GM19239 (cell line): Measurements from ENCODE around the gene ARFIP1.
"Not testable (repeated sequence)": the region's sequence is repeated elsewhere in the genome, so short reads cannot be mapped to it uniquely, and the experiment has no call there.

Experiments
- DNase-seq: peaks from one replicate; pipeline ENCODE4 v3.0.0; 2011; ENCODE audit warnings: low spot score; ENCODE audit not compliant: insufficient read length
- FAIRE-seq: peaks from 2 replicates; lab custom pipeline; 2011; peaks lifted over from hg19 to GRCh38; lab: Jason Lieb, UNC

The ARFIP1 gene, protein sequence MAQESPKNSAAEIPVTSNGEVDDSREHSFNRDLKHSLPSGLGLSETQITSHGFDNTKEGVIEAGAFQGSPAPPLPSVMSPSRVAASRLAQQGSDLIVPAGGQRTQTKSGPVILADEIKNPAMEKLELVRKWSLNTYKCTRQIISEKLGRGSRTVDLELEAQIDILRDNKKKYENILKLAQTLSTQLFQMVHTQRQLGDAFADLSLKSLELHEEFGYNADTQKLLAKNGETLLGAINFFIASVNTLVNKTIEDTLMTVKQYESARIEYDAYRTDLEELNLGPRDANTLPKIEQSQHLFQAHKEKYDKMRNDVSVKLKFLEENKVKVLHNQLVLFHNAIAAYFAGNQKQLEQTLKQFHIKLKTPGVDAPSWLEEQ

DNA sequence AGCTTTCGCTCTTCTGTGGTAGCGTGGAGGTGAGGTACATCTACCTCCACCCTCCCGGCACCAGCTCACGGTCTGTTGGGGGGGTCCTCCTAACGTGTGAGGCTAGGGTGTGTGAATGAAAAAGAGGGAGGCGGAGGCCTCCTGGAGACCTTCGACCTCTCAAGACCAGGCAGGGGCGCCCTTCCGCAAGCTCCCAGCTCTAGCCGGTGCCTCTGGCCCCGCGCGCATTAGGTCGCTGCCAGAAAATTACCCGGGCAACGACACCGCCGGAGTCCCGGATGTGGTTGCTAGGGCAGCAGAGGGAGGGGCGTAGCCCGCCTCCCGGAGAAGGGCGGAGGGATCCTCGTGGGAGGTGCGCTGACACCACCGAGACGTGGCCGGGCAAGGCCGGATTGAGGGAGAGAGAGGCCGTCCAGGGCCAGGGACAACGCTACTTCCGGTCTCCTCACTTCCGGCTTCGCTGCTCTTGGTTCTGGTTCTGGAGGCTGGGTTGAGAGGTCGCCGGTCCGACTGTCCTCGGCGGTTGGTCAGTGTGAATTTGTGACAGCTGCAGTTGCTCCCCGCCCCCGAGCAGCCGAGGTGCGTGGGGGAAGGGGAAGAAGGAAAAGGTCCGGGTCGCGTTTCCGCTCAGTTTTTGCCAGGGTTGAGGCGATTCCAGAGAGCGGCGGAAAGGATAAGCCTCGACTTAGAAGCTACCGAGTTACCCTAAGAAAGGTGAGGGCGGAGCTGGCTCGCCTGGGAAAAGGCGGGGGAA lies at the start of gene ARFIP1, which contains the start of gene TIGD4:
TSS of gene ARFIP1 (plus strand) at position 442 of the 754 bp plus-strand sequence. CDS start 49,680 bp downstream, outside the sequence.
TSS of gene TIGD4 (minus strand) at position 218 of the 754 bp plus-strand sequence. CDS start 8,726 bp downstream, outside the sequence.
- peak; percentile 61 for DNase-seq
- FAIRE-seq = peak; percentile 96

DNA sequence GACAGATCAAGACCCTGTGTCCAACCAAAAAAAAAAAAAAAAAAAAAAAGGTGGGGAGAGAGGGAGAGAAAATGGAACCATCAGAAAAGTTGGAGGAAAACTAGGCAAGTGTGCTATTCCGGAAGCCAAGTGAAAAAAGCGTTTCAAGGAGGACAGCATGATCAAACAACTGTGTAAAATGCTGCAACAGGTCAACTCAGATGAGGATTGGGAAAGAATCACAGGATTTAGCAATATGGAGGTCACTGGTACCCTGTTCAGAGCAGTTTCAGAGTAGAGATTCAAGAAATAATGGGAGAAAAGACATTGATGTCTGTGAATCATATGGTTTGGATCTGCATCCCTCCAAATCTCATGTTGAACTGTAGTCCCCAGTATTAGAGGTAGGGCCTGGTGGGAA lies 47.8 kb upstream of the ARFIP1 start:
- no peak for FAIRE-seq
- DNase-seq = no peak

DNA sequence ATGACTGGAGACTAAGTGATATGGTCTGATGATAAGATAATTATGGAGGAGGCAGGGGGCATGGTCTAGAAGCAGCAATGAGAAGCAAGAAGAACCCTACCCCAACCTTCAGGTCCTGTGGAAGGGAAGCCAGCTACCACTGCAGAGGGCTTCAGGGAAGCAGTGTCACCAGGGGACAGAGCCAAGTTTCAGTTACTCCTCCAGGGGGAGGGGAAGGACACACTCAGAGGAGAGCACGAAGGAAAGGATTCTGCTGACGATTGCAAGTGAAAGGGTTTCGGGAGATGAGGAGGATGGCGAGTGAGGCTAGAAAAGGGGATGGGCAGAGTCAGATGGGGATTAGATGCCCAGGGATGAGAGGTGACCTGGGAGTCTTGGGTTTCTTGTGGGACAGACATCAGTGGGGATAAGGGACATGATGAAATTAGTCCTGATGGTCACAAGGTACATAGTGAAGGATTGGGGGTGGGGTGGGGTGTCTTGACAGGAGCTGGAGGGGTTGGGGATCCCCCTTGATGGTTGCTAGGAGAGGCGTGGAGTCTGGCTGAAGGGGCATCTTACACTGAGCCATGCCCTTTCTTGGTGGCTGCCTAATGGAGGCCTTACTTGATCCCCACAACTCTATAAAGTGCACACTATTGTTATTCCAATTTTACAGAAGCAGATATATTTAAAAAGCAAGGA lies 45.6 kb upstream of the ARFIP1 start:
- DNase-seq (no peak), FAIRE-seq (peak; percentile 18)

DNA sequence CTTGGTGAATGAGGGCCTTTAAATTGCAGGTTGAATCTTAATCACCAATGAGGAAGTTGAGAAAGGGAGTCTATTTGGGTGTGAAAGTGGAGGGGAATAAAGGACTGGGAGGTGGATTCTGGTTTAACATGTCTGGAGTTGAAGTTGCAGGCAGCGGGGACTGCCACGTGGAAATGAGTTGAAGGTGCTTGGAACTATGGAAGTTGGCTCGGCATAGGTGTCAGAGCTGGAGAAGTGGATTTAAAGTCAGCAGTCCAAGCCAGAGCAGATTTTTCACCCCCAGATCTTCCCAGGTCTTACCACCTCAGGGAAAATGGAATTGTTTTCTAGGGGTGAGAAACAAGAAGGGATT lies 45.1 kb upstream of the ARFIP1 start:
- DNase-seq = no peak
- no peak for FAIRE-seq

DNA sequence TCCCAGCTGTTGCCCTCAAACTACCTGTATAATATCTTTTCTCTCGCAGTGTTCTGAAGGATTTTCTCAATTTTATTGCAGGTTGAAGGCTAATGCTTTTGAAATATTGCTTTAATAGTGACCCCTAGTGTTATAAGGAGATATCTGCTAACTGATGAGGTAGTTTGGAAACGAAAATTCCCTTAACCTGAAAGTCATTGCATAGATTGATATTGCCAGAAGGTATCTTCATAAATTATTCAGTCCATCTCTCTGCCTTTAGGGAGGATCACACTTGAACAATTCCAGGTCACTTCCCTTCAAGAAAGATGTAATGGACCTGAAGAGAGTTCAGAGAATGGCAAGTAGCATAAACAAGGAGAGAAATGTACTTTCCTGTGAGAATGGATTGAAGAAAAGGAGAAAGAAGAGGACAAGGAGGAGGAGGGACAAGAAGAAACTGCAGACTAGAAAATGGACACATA lies 44.3 kb upstream of the ARFIP1 start:
- DNase-seq (no peak), FAIRE-seq (peak; percentile 88)

DNA sequence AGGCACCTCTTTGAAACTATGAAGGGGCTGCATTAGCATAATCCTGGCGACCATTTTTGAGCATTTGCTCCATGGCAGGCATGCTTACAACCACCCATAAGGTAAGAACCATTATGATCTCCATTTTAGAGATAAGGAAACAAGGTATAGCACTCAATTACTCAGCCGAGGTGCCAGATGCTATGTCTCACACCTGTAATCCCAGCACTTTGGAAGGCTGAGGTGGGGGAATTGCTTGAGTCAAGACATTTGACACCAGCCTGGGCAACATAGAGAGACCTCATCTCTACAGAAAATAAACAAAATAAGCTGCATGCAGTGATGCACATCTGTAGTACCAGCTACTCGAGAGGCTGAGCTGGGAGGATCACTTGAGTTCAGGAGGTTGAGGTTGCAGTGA lies 43.8 kb upstream of the ARFIP1 start:
- DNase-seq = no peak
- FAIRE-seq = no peak

DNA sequence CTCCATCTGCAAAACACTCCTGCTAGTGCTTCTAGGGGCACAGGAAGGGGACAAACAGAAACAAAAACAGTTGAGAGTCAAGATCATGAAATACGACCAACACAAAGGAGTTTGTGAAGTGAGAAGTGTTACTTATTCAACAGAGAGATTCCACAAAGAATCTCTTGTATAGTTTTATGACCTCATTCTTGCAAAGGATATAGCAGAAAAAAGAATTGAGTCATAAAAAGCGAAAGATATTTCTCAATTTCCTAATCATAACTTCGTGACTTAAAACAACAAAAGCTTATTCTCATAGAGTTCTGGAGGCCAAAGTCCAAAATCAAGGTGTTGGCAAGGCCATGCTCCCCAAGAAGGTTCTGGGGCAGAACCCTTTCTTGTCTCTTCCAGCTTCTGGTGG lies 40.9 kb upstream of the ARFIP1 start:
- no peak for DNase-seq
- FAIRE-seq = no peak

DNA sequence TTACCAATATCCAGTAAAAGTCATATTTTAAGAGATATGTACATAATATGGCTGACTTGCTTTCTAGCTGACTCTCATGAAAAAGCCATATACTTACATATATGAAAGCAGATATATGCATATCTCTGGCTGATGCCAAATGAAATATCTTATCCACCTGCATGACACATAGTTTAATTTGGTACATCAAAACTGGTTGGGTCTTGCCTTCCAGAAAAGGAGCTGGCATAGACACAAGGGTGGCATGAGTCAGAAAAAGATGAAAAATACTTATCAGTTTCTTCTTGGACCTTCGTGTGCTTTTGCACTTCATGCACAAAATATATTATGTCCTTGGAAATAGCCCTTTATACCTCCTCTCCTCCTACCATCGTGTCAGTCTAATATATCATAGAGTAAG lies 32.3 kb upstream of the ARFIP1 start:
- DNase-seq = no peak
- no peak for FAIRE-seq

DNA sequence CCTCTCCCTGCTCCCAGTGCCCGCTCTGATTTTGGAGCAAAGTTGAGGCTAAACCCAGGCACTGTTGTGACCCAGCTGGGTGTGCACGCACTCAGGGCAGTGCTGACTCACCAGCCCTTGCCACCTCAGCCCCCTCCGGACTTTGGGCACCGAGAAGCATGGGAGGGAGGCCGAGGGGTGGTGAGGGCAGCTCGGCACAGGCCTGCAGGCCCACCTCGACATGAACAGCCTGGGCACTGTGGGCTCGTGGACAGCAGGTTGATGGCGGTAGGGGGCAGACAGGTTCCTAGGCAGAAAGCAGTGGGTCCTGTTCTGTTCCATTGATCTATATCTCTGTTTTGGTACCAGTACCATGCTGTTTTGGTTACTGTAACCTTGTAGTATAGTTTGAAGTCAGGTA lies 31.1 kb upstream of the ARFIP1 start:
- DNase-seq (no peak), FAIRE-seq (no peak)

DNA sequence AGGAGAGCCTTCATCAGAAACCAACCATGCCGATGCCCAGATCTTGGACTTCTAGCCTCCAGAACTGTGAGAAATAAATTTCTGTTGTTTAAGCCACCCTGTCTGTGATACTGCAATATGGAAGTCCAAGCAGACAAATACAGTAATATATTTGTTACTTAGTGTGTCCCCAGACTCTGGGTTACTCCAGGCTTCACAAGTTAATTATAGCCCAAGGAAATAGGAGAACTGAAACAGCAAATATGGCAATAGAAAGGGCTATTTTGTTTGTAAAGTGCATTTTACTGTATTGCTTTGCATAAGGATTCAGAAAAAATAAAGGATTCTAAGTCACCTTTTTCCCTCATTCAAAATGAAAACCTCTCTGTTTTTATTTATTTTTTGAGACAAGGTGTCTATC lies 16.0 kb upstream of the ARFIP1 start:
- DNase-seq (no peak), FAIRE-seq (no peak)

DNA sequence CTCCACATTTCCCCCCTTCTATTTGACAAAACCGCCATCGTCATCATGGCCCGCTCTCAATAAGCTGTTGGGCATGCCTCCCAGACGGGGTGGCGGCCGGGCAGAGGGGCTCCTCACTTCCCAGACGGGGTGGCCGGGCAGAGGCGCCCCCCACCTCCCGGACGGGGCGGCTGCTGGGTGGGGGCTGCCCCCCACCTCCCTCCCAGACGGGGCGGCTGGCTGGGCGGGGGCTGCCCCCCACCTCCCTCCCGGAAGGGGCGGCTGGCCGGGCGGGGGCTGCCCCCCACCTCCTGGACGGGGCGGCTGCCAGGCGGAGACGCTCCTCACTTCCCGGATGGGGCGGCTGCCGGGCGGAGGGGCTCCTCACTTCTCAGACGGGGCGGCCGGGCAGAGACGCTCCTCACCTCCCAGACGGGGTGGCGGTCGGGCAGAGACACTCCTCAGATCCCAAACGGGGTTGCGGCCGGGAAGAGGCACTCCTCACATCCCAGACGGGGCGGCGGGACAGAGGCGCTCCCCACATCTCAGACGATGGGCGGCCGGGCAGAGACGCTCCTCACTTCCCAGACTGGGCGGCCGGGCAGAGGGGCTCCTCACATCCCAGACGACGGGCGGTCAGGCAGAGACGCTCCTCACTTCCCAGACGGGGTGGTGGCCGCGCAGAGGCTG lies 14.6 kb upstream of the ARFIP1 start:
- not testable (repeated sequence) for DNase-seq, FAIRE-seq

DNA sequence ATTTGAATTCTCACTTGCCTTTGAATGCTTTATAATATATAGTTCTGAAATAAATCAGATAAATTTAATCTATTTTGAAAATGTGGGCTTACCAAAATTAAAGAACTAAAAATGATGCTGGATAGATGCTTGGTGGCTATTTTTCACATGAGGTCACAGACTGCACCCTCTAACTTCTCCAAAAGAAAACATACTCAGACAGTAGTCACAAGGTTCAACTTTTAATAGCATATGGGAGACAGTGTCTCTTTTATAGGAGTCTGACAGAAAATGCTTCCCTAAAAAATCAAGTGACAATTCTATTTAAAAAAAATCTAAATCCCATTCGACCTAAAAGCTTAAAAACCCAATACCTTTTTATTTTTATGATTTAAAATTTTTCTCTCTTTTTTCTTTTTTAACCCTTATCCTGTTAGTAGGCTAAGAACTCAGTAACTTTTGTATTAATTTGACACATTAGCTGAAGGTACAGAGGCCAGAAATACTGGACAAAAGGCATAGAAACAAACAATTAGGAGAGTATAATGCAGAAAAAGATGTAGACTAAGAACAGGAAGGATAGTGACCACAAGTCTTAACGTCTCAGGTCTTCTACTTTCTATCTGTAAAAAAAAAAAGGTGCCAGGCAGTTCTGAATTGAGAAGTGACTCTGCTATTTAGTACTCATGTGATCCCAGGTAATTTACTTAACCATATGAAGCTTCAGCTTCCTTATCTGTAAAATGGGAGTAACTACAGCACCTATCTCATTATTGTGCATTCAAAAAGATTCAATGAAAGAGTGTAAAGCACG lies 7.8 kb upstream of the ARFIP1 start:
- FAIRE-seq (peak; percentile 80), DNase-seq (no peak)

DNA sequence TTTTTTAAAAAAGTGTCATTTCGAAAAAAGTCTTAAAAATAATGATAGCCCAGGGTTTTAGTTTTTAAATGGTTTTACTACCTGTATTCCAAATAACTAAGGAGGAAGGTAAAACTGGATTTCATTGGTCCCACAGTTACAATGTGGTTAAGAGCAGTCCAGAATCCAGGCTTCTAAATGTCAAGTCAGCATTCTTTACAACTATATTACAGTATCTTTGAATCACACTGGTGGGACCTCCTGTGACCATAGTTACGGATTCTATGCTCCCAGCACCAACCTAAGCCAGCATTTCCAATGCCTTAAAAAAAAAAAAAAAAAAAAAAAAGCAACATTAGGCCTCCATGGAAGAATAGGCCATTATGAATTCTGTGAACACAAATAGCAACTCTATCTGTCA lies 6.4 kb upstream of the ARFIP1 start:
- no peak for FAIRE-seq
- no peak for DNase-seq

DNA sequence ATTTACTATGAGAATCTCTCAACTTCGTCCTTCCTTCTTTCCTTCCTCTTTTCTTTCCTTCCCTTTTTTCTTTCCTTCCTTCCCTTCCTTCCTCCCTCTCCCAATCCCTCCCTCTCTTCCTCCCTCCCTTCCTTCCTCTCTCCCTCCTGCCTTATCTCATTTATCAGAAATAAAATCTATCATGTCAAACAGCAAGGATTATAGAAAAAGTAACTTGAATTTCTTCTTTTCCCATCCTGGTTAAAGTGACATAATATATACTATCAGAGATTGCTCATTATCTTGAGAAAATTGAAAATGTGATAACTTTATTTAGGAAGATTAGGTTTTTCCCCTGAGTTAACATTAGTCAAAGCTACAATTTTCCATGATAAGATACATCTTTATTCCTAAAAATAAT lies 5.8 kb upstream of the ARFIP1 start:
- DNase-seq (no peak), FAIRE-seq (no peak)

DNA sequence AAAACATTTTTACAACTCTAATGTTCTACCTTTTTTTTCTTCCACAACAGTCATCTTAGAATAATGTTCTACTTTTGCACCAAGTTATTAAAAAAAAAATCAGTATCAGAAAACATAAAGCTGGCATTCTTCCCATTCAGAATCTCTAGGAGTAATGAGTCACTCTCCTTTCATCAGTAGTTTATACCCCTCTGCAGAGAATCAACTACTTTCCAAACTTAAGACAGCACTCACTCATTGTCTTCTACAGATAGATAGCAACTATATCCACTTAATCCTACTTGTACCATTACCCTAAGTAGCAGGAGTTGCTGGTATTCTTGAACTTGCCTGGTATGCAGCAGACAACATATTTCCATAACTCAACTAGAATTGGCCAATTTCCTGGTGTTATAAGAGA lies 3.4 kb upstream of the ARFIP1 start:
- DNase-seq = no peak
- no peak for FAIRE-seq

DNA sequence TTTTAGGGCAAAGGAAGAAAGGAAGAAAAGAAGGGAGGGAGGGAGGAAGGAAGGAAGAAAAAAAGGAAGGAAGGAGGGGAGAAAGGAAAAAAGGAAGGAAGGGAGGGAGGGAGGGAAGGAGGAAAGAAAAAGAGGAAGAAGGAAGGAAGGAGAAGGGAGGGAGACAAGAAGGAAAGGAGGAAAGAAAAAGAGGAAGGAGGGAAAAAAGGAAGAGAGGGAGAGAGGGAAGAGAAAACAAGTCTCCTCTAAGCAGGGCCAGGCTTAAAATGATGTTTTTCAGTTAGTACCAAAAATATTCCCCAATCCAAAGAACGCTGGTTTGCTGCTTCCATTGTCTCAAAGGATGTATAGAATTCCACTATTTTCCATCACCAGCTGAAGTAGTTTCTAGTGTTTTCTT lies 2.3 kb upstream of the ARFIP1 start:
- FAIRE-seq = no peak
- no peak for DNase-seq

DNA sequence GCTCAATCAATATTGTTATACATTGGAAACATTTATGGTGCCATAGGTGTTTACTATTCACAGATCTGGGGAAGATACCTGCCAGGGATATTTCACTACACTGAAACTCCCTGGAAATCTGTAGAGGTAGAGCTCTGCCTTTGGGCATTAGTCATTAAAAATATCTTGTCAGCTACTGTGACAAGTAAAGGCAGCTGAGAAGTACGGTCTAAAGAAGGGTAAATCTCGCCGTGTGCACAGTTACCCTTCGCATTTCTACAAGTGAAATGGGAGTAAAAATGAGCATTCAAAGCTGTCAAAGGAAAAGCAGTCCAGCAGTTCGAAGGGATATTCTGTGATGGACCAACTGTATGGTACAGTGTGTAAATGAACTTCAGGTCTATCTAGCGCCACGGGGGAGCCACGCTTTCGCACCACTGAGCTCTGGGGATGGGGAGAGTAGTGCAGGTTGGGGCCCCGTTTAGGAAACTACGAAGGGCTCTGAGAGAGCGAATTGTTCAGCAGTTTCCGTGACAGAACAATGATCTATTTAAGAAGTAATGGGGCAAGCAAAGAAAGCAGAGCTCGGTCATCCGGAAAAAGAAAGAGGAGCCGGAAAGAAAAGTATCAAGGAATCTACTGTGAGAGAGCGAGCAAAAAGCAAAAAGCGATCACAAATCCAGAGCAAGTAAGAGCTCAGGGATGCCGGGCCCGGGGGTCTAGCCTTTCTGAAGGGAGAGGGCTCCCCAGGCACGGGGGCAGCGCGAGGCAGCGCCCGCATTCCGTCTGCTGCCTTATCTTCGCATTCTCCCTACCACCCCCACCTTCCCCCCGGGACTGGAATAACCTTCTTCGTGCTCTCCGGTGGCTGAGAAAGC lies 870 bp upstream of the ARFIP1 start:
- DNase-seq = no peak

DNA sequence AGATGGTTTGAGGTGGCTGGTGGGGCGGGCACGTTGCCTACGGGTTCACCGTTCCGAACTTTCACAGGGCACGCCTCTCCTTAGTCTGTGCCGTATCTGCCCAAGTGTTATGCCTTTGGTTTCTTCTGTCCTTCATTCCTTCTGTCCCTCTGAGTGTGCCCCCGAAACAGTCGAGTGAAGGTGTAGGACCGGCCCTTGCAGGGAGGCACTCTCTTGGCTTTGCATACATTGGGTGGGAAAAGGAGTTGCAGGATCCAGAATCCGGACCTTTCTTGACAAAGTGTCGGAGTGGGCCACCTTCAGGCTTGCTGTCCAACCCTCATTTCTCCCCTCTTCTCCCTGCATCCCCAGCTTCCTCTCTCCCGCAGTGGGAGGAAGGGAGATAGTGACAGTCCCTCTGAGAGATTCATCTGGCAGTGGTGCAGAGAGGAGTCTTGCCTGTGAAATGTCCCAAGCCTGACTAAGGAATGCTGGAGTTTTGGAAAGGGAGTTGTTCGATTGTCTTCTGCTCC lies 569 bp downstream of the ARFIP1 start:
- peak; percentile 45 for FAIRE-seq

More for the DNA sequence above, 870 bp upstream of the ARFIP1 start:
- FAIRE-seq = peak; percentile 82

More for the DNA sequence above, 569 bp downstream of the ARFIP1 start:
- DNase-seq = no peak
